WTC11 (cell line): Measurements from ENCODE around the gene PRSS38. TPM values are rescaled to one million over a fixed set of nuclear protein-coding genes. Genes with fewer than 3 reads are reported as not detected.

ENCODE experiments used
- ATAC-seq: fragments of 200-7000 bp; cut with Tn5 transposase; 2 replicates; pipeline ENCODE4 v1.10.0; 2021; ENCODE audit warnings: mild to moderate bottlenecking, moderate library complexity
- CTCF ChIA-PET: fragments of 300-600 bp; sonication (Branson Sonifier 250); formaldehyde crosslinking; loops from one replicate; lab custom pipeline; 2021; ENCODE audit warnings: antibody characterized with exemption; lab: Charles Lee
- POLR2A ChIA-PET: fragments of 350-600 bp; sonication (Branson Sonifier 250); formaldehyde crosslinking; loops from one replicate; lab custom pipeline; 2021; ENCODE audit warnings: antibody characterized with exemption; lab: Charles Lee
- DNase-seq: peaks from one replicate; pipeline ENCODE4 v3.0.0; 2021; ENCODE audit warnings: low spot score
- H3K27ac Mint-ChIP-seq: 2 replicates; pipeline ENCODE4 v1.8.0; 2021; ENCODE audit warnings: mixed read lengths
- H3K27me3 Mint-ChIP-seq: 2 replicates; pipeline ENCODE4 v1.8.0; 2021; ENCODE audit warnings: low read depth, mild to moderate bottlenecking, moderate library complexity, mixed read lengths
- H3K36me3 Mint-ChIP-seq: 2 replicates; pipeline ENCODE4 v1.8.0; 2021; ENCODE audit warnings: mixed read lengths
- H3K4me1 Mint-ChIP-seq: 2 replicates; pipeline ENCODE4 v1.8.0; 2022; ENCODE audit warnings: mixed read lengths
- H3K4me3 Mint-ChIP-seq: 2 replicates; pipeline ENCODE4 v1.8.0; 2021; ENCODE audit warnings: mild to moderate bottlenecking, moderate library complexity, mixed read lengths
- H3K9me3 Mint-ChIP-seq: 2 replicates; pipeline ENCODE4 v1.8.0; 2021; ENCODE audit warnings: mixed read lengths
- AFF4 ChIP-seq: sonication (generic); formaldehyde crosslinking; IDR thresholded peaks from 2 replicates; pipeline ENCODE4 v1.8.1; 2023; ENCODE audit warnings: mild to moderate bottlenecking, missing genetic modification reagents, borderline replicate concordance
- ATF2 ChIP-seq: sonication (generic); formaldehyde crosslinking; IDR thresholded peaks from 2 replicates; pipeline ENCODE4 v1.8.1; 2022; ENCODE audit warnings: low read depth, missing genetic modification reagents, borderline replicate concordance
- CBFB ChIP-seq: sonication (generic); formaldehyde crosslinking; IDR thresholded peaks from 2 replicates; pipeline ENCODE4 v1.8.1; 2022; ENCODE audit warnings: mild to moderate bottlenecking, low read depth, missing genetic modification reagents
- CREM ChIP-seq: sonication (generic); formaldehyde crosslinking; IDR thresholded peaks from 2 replicates; pipeline ENCODE4 v1.8.1; 2022; ENCODE audit warnings: mild to moderate bottlenecking, missing genetic modification reagents, moderate library complexity
- E2F4 ChIP-seq: sonication (generic); formaldehyde crosslinking; IDR thresholded peaks from 2 replicates; pipeline ENCODE4 v1.8.1; 2022; ENCODE audit warnings: low read depth, mild to moderate bottlenecking, moderate library complexity, missing genetic modification reagents, borderline replicate concordance
- FOXK1 ChIP-seq: sonication (generic); formaldehyde crosslinking; IDR thresholded peaks from 2 replicates; pipeline ENCODE4 v1.8.0; 2022; ENCODE audit warnings: mild to moderate bottlenecking, moderate library complexity, missing genetic modification reagents
- FOXP1 ChIP-seq: sonication (generic); formaldehyde crosslinking; IDR thresholded peaks from 2 replicates; pipeline ENCODE4 v1.8.0; 2022; ENCODE audit warnings: missing genetic modification reagents, mild to moderate bottlenecking, moderate library complexity, borderline replicate concordance
- GRHL2 ChIP-seq: fragments of 250-450 bp; sonication (Bioruptor Pico); IDR thresholded peaks from 2 replicates; pipeline ENCODE4 v1.8.0; 2022; ENCODE audit warnings: mild to moderate bottlenecking, moderate library complexity; ENCODE audit not compliant: insufficient replicate concordance, severe bottlenecking
- HMGXB4 ChIP-seq: sonication (generic); formaldehyde crosslinking; IDR thresholded peaks from 2 replicates; pipeline ENCODE4 v1.8.1; 2023; ENCODE audit warnings: mild to moderate bottlenecking, moderate library complexity, missing genetic modification reagents
- KAT7 ChIP-seq: sonication (generic); formaldehyde crosslinking; IDR thresholded peaks from 2 replicates; pipeline ENCODE4 v1.8.1; 2023; ENCODE audit warnings: missing genetic modification reagents, mild to moderate bottlenecking, borderline replicate concordance
- OVOL2 ChIP-seq: fragments of 250-450 bp; sonication (Bioruptor Pico); IDR thresholded peaks from 2 replicates; pipeline ENCODE4 v1.9.0; 2021; ENCODE audit warnings: mild to moderate bottlenecking, borderline replicate concordance
- PRRX2 ChIP-seq: fragments of 250-450 bp; sonication (Bioruptor Pico); IDR thresholded peaks from 2 replicates; pipeline ENCODE4 v1.8.0; 2021; ENCODE audit warnings: mild to moderate bottlenecking
- ZMAT4 ChIP-seq: fragments of 250-450 bp; sonication (Bioruptor Pico); IDR thresholded peaks from 2 replicates; pipeline ENCODE4 v1.9.0; 2021; ENCODE audit warnings: mild to moderate bottlenecking
- ZNF121 ChIP-seq: sonication (generic); formaldehyde crosslinking; IDR thresholded peaks from 2 replicates; pipeline ENCODE4 v1.8.0; 2023; ENCODE audit warnings: missing genetic modification reagents
- ZNF281 ChIP-seq: sonication (generic); formaldehyde crosslinking; IDR thresholded peaks from 2 replicates; pipeline ENCODE4 v1.8.0; 2023; ENCODE audit warnings: mild to moderate bottlenecking, missing genetic modification reagents
- ZNF416 ChIP-seq: fragments of 250-450 bp; sonication (Bioruptor Pico); IDR thresholded peaks from 2 replicates; pipeline ENCODE4 v1.9.0; 2021; ENCODE audit warnings: mild to moderate bottlenecking, inconsistent platforms
- ZNF671 ChIP-seq: fragments of 250-450 bp; sonication (Bioruptor Pico); IDR thresholded peaks from 2 replicates; pipeline ENCODE4 v1.8.0; 2021; ENCODE audit warnings: mild to moderate bottlenecking
- total RNA-seq: library from RNA; stranded (reverse); gene quantifications from 3 replicates; pipeline ENCODE4 v1.2.3, GENCODE V29; 2021
- TF ChIP-seq, protein P1 (sequence below): sonication (generic); formaldehyde crosslinking; IDR thresholded peaks from 2 replicates; pipeline ENCODE4 v1.8.1; 2022; ENCODE audit warnings: mild to moderate bottlenecking, missing genetic modification reagents, moderate library complexity, borderline replicate concordance
- TF ChIP-seq, protein P2 (sequence below): sonication (generic); formaldehyde crosslinking; IDR thresholded peaks from 2 replicates; pipeline ENCODE4 v1.8.1; 2023; ENCODE audit warnings: mild to moderate bottlenecking, missing genetic modification reagents
- TF ChIP-seq, protein P3 (sequence below): sonication (generic); formaldehyde crosslinking; IDR thresholded peaks from 2 replicates; pipeline ENCODE4 v1.8.0; 2022; ENCODE audit warnings: mild to moderate bottlenecking, missing genetic modification reagents

Gene PRSS38
- total RNA-seq, 1 experiment from 2014 or later, result not detected

DNA sequence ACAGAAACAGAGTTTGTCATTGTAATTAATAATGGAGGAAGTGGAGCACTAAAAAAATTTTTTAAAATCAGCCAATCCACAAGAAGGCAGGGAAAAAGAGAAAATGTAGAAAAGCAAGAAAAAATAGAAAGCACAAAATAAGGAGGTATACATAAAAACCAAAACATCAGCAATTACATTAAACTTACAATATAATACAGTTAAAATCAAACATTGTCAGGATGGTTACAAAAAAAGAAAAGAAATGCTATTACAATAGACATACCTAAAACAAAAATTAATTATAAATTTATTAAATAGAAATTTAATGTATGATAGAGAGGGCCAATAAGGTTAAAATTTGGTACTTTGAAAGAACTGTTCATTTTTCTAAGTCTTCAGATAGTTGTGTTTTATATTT lies 38.7 kb downstream of the PRSS38 start (continued):
- no peak for TF ChIP-seq ZMAT4 (CRISPR knock-in tag)
- TF ChIP-seq PRRX2, result no peak
- no peak for TF ChIP-seq FOXP1
- TF ChIP-seq FOXK1 (CRISPR knock-in tag), result no peak

DNA sequence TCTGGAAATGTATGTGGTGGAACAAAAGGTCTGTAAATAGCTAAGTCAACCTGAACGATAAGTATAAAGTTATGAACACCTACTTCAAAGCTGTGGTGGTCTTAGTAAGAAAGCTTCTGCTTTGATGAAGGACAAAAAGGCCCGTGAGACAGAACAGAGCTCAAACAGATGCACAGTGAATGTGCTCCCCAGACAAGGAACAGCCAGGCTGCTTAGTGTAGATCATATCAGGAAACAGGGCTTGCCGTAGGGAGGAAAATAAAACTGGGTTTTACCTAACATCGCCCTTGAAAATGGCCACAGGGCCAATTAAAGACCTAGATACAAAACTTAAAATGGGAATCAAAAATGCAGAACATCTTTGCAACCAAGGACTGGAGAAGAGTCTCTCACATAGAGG lies 40.2 kb downstream of the PRSS38 start:
- Mint-ChIP-seq H3K4me1 (no peaks in the 10 kb centered on the region), H3K9me3 (peaks cover 3% of the 10 kb centered on the region; the same call in 1 of the 2 replicates), H3K36me3 (no peaks in the 10 kb centered on the region), H3K27me3 (peaks cover 7% of the 10 kb centered on the region), H3K27ac (no peak overlapping the region), H3K4me3 (no peak overlapping the region)
- TF ChIP-seq, protein P1, sequence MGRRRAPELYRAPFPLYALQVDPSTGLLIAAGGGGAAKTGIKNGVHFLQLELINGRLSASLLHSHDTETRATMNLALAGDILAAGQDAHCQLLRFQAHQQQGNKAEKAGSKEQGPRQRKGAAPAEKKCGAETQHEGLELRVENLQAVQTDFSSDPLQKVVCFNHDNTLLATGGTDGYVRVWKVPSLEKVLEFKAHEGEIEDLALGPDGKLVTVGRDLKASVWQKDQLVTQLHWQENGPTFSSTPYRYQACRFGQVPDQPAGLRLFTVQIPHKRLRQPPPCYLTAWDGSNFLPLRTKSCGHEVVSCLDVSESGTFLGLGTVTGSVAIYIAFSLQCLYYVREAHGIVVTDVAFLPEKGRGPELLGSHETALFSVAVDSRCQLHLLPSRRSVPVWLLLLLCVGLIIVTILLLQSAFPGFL (CRISPR knock-in tag), result no peak
- TF ChIP-seq CREM (CRISPR knock-in tag), result no peak
- TF ChIP-seq, protein P2, sequence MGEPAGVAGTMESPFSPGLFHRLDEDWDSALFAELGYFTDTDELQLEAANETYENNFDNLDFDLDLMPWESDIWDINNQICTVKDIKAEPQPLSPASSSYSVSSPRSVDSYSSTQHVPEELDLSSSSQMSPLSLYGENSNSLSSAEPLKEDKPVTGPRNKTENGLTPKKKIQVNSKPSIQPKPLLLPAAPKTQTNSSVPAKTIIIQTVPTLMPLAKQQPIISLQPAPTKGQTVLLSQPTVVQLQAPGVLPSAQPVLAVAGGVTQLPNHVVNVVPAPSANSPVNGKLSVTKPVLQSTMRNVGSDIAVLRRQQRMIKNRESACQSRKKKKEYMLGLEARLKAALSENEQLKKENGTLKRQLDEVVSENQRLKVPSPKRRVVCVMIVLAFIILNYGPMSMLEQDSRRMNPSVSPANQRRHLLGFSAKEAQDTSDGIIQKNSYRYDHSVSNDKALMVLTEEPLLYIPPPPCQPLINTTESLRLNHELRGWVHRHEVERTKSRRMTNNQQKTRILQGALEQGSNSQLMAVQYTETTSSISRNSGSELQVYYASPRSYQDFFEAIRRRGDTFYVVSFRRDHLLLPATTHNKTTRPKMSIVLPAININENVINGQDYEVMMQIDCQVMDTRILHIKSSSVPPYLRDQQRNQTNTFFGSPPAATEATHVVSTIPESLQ, result no peak
- TF ChIP-seq E2F4 (CRISPR knock-in tag), result no peak
- no peak for TF ChIP-seq ZNF281 (CRISPR knock-in tag)
- TF ChIP-seq ZNF121 (CRISPR knock-in tag), result no peak
- no peak for TF ChIP-seq AFF4
- no peak for TF ChIP-seq ZNF416 (CRISPR knock-in tag)
- TF ChIP-seq, protein P3, sequence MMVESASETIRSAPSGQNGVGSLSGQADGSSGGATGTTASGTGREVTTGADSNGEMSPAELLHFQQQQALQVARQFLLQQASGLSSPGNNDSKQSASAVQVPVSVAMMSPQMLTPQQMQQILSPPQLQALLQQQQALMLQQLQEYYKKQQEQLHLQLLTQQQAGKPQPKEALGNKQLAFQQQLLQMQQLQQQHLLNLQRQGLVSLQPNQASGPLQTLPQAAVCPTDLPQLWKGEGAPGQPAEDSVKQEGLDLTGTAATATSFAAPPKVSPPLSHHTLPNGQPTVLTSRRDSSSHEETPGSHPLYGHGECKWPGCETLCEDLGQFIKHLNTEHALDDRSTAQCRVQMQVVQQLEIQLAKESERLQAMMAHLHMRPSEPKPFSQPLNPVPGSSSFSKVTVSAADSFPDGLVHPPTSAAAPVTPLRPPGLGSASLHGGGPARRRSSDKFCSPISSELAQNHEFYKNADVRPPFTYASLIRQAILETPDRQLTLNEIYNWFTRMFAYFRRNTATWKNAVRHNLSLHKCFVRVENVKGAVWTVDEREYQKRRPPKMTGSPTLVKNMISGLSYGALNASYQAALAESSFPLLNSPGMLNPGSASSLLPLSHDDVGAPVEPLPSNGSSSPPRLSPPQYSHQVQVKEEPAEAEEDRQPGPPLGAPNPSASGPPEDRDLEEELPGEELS, result no peak
- TF ChIP-seq HMGXB4 (CRISPR knock-in tag), result no peak
- TF ChIP-seq CBFB (CRISPR knock-in tag), result no peak
- TF ChIP-seq GRHL2 (CRISPR knock-in tag), result no peak
- TF ChIP-seq ZNF671 (CRISPR knock-in tag), result no peak
- TF ChIP-seq KAT7 (CRISPR knock-in tag), result no peak
- no peak for TF ChIP-seq ATF2 (CRISPR knock-in tag)
- no peak for TF ChIP-seq OVOL2 (CRISPR knock-in tag)
- ChIA-PET CTCF (no interaction called here), POLR2A (no interaction called here)
- DNase-seq (no peak), ATAC-seq (no peak)
